MM.1S (cell line): ENCODE data around the gene NKX2-3.

Source experiments
- DNase-seq: peaks from one replicate; pipeline ENCODE4 v3.0.0-alpha.2; 2015
- H2AFZ ChIP-seq: fragments of 300-600 bp; sonication (generic); 2 replicates; pipeline ENCODE4 v1.6.0; 2016; ENCODE audit warnings: antibody characterized with exemption, low read length
- H3F3A ChIP-seq: fragments of 300-600 bp; sonication (generic); 2 replicates; pipeline ENCODE4 v1.6.1; 2016; ENCODE audit warnings: mild to moderate bottlenecking, antibody characterized with exemption, low read length, moderate library complexity, mixed read lengths; ENCODE audit not compliant: insufficient read depth
- H3K27ac ChIP-seq: fragments of 300-600 bp; sonication (generic); 2 replicates; pipeline ENCODE4 v1.5.1; 2016; ENCODE audit warnings: mild to moderate bottlenecking, low read length
- H3K27me3 ChIP-seq: fragments of 300-600 bp; sonication (generic); replicated peaks from 2 replicates; pipeline ENCODE4 v1.6.0; 2016; ENCODE audit warnings: low read length; ENCODE audit not compliant: insufficient read depth
- H3K36me3 ChIP-seq: fragments of 300-600 bp; sonication (generic); replicated peaks from 2 replicates; pipeline ENCODE4 v1.6.1; 2016; ENCODE audit warnings: mild to moderate bottlenecking, low read length, mixed read lengths; ENCODE audit not compliant: insufficient read depth
- H3K4me1 ChIP-seq: fragments of 300-600 bp; sonication (generic); 2 replicates; pipeline ENCODE4 v1.6.1; 2016; ENCODE audit warnings: low read length, mixed read lengths
- H3K4me2 ChIP-seq: fragments of 300-600 bp; sonication (generic); 2 replicates; pipeline ENCODE4 v1.6.0; 2016; ENCODE audit warnings: low read depth, low read length
- H3K4me3 ChIP-seq: fragments of 300-600 bp; sonication (generic); 2 replicates; pipeline ENCODE4 v1.5.1; 2016; ENCODE audit warnings: low read length, mixed read lengths
- H3K79me2 ChIP-seq: fragments of 300-600 bp; sonication (generic); 2 replicates; pipeline ENCODE4 v1.6.1; 2016; ENCODE audit warnings: mixed run types, low read length, mixed read lengths
- H3K9ac ChIP-seq: fragments of 300-600 bp; sonication (generic); 2 replicates; pipeline ENCODE4 v1.6.1; 2016; ENCODE audit warnings: low read length, mixed read lengths
- H3K9me2 ChIP-seq: fragments of 300-600 bp; sonication (generic); replicated peaks from 2 replicates; pipeline ENCODE4 v1.6.1; 2016; ENCODE audit warnings: mild to moderate bottlenecking, low read length, mixed read lengths; ENCODE audit not compliant: insufficient read depth
- H3K9me3 ChIP-seq: fragments of 300-600 bp; sonication (generic); replicated peaks from 2 replicates; pipeline ENCODE4 v1.6.1; 2016; ENCODE audit warnings: mild to moderate bottlenecking, low read length, mixed read lengths; ENCODE audit not compliant: insufficient read depth
- H4K20me1 ChIP-seq: fragments of 300-600 bp; sonication (generic); 2 replicates; pipeline ENCODE4 v1.6.1; 2016; ENCODE audit warnings: mild to moderate bottlenecking, low read length, moderate library complexity, mixed read lengths; ENCODE audit not compliant: insufficient read depth
- CTCF ChIP-seq: fragments of 300-600 bp; sonication (generic); IDR thresholded peaks from 2 replicates; pipeline ENCODE4 v1.5.1; 2016; ENCODE audit warnings: antibody characterized with exemption, low read length, mixed read lengths
- EZH2 ChIP-seq: fragments of 300-600 bp; sonication (generic); optimal IDR thresholded peaks from 2 replicates; pipeline ENCODE3; 2017; ENCODE audit warnings: low read depth, mild to moderate bottlenecking, antibody characterized with exemption, low read length, mixed read lengths
- EZH2phosphoT487 ChIP-seq: fragments of 300-600 bp; sonication (generic); IDR thresholded peaks from 2 replicates; pipeline ENCODE4 v1.6.1; 2018; ENCODE audit warnings: antibody characterized with exemption, low read length

NKX2-3 gene

GRCh38 chr10:99522470-99523250 lies 10.1 kb upstream of the NKX2-3 start:
- Histone ChIP-seq H3K9me3 (no peaks in the 10 kb centered on the region), H2AFZ (no peak overlapping the region), H3K36me3 (no peaks in the 10 kb centered on the region), H3F3A (no peaks in the 10 kb centered on the region), H3K9ac (no peak overlapping the region), H3K4me2 (no peak overlapping the region), H3K4me3 (0 out of 2 replicates have a peak overlapping the region, but pooled peaks have one; percentile 17), H3K27ac (no peak overlapping the region), H3K4me1 (no peaks in the 10 kb centered on the region), H4K20me1 (no peaks in the 10 kb centered on the region), H3K9me2 (no peaks in the 10 kb centered on the region), H3K27me3 (peaks cover 7% of the 10 kb centered on the region; the same call in 1 of the 2 replicates), H3K79me2 (no peaks in the 10 kb centered on the region)
- DNase-seq: no peak
- TF ChIP-seq EZH2 (no peak), CTCF (no peak), EZH2phosphoT487 (no peak)

GRCh38 chr10:99523251-99523773 lies 9.4 kb upstream of the NKX2-3 start:
- 0 out of 2 replicates have a peak overlapping the region, but pooled peaks have one; percentile 19 for H2AFZ ChIP-seq
- H3K4me1 ChIP-seq: no peaks in the 10 kb centered on the region
- H3K4me2 ChIP-seq: no peak overlapping the region
- H3K36me3 ChIP-seq: no peaks in the 10 kb centered on the region
- H3F3A ChIP-seq: no peaks in the 10 kb centered on the region
- H3K9me3 ChIP-seq: no peaks in the 10 kb centered on the region
- no peak overlapping the region for H3K27ac ChIP-seq
- H3K9me2 ChIP-seq: no peaks in the 10 kb centered on the region
- no peak overlapping the region for H3K9ac ChIP-seq
- TF ChIP-seq EZH2 (no peak), CTCF (no peak), EZH2phosphoT487 (no peak)
- peaks cover 12% of the 10 kb centered on the region; the same call in 1 of the 2 replicates for H3K27me3 ChIP-seq
- peak overlapping the region; percentile 17; the same call in 1 of the 2 replicates for H3K4me3 ChIP-seq
- DNase-seq: no peak
- no peaks in the 10 kb centered on the region for H4K20me1 ChIP-seq
- no peaks in the 10 kb centered on the region for H3K79me2 ChIP-seq

GRCh38 chr10:99524050-99524666 lies 8.6 kb upstream of the NKX2-3 start:
- Histone ChIP-seq H3F3A (no peaks in the 10 kb centered on the region), H3K27me3 (peaks cover 18% of the 10 kb centered on the region; the same call in 1 of the 2 replicates), H2AFZ (no peak overlapping the region), H3K4me3 (no peak overlapping the region), H3K27ac (no peak overlapping the region), H3K9me2 (no peaks in the 10 kb centered on the region), H3K79me2 (no peaks in the 10 kb centered on the region), H3K9ac (no peak overlapping the region), H3K36me3 (no peaks in the 10 kb centered on the region), H4K20me1 (no peaks in the 10 kb centered on the region), H3K9me3 (no peaks in the 10 kb centered on the region), H3K4me1 (no peaks in the 10 kb centered on the region; the same call in 1 of the 2 replicates), H3K4me2 (no peak overlapping the region)
- DNase-seq: no peak
- no peak for TF ChIP-seq EZH2phosphoT487
- no peak for TF ChIP-seq EZH2
- no peak for TF ChIP-seq CTCF
